IMR-90 (cell line): Measurements from ENCODE around the gene ARL2. TPM values are rescaled to one million over a fixed set of nuclear protein-coding genes. Genes with fewer than 3 reads are reported as not detected.

Experiments used
- ATAC-seq: fragments of 200-7000 bp; cut with Tn5 transposase; 2 replicates; pipeline ENCODE4 v1.9.1; 2020; ENCODE audit warnings: low read depth, mild to moderate bottlenecking, moderate library complexity
- BruUV-seq: library from RNA; stranded (reverse); fragments of 400-500 nt; replicated peaks from 2 replicates; lab custom pipeline; 2021; lab: Mats Ljungman, UMichigan
- CTCF ChIA-PET: fragments of 300-600 bp; formaldehyde crosslinking; extraction: SDS; loops from one replicate; lab custom pipeline; 2021; ENCODE audit warnings: antibody characterized with exemption; lab: Yijun Ruan, JAX
- POLR2A ChIA-PET: fragments of 300-600 bp; sonication (Branson Sonifier 250); formaldehyde crosslinking; loops from one replicate; lab custom pipeline; 2022; ENCODE audit warnings: antibody characterized with exemption; ENCODE audit not compliant: unreplicated experiment; lab: Charles Lee
- DNase-seq: peaks from one replicate; pipeline ENCODE4 v3.0.0; 2013
- H2AFZ ChIP-seq: replicated peaks from 2 replicates; pipeline ENCODE3; 2013; ENCODE audit warnings: low read length, mild to moderate bottlenecking; ENCODE audit not compliant: poor library complexity
- H2AK5ac ChIP-seq: 2 replicates; pipeline ENCODE4 v1.6.1; 2013; ENCODE audit warnings: low read depth, low read length, inconsistent platforms
- H2AK9ac ChIP-seq: replicated peaks from 2 replicates; pipeline ENCODE3; 2013; ENCODE audit warnings: mild to moderate bottlenecking, low read depth, low read length, moderate library complexity; ENCODE audit not compliant: poor library complexity
- H2BK120ac ChIP-seq: 2 replicates; pipeline ENCODE4 v1.6.1; 2013; ENCODE audit warnings: low read depth, low read length, inconsistent platforms
- H2BK15ac ChIP-seq: 3 replicates; pipeline ENCODE4 v1.6.1; 2013; ENCODE audit warnings: low read depth, low read length, inconsistent platforms
- H2BK20ac ChIP-seq: 2 replicates; pipeline ENCODE4 v1.6.1; 2013; ENCODE audit warnings: low read depth, mild to moderate bottlenecking, inconsistent platforms, low read length, moderate library complexity
- H2BK5ac ChIP-seq: 2 replicates; pipeline ENCODE4 v1.6.1; 2013; ENCODE audit warnings: mild to moderate bottlenecking, low read depth, low read length, inconsistent platforms; ENCODE audit not compliant: poor library complexity, severe bottlenecking
- H3K14ac ChIP-seq: replicated peaks from 2 replicates; pipeline ENCODE4 v1.6.1; 2013; ENCODE audit warnings: low read depth, low read length, inconsistent platforms
- H3K18ac ChIP-seq: 2 replicates; pipeline ENCODE4 v1.6.1; 2013; ENCODE audit warnings: low read depth, low read length, control low read depth
- H3K23ac ChIP-seq: 2 replicates; pipeline ENCODE4 v1.6.1; 2013; ENCODE audit warnings: low read depth, low read length, inconsistent platforms
- H3K27ac ChIP-seq: 2 replicates; pipeline ENCODE4 v1.5.1; 2013; ENCODE audit warnings: mild to moderate bottlenecking, control low read depth, low read length; ENCODE audit not compliant: insufficient read depth
- H3K27me3 ChIP-seq: 2 replicates; pipeline ENCODE4 v1.6.1; 2013; ENCODE audit warnings: low read length; ENCODE audit not compliant: control insufficient read depth, insufficient read depth
- H3K36me3 ChIP-seq: 2 replicates; pipeline ENCODE4 v1.6.1; 2013; ENCODE audit warnings: low read length, mixed read lengths; ENCODE audit not compliant: control insufficient read depth, insufficient read depth
- H3K4ac ChIP-seq: 2 replicates; pipeline ENCODE4 v1.6.1; 2013; ENCODE audit warnings: low read depth, low read length, inconsistent platforms
- H3K4me1 ChIP-seq: 2 replicates; pipeline ENCODE4 v1.6.1; 2013; ENCODE audit warnings: low read length, mixed read lengths; ENCODE audit not compliant: control insufficient read depth, insufficient read depth
- H3K4me2 ChIP-seq: 2 replicates; pipeline ENCODE4 v1.6.1; 2013; ENCODE audit warnings: low read depth, mild to moderate bottlenecking, control low read depth, low read length, moderate library complexity
- H3K4me3 ChIP-seq: 2 replicates; pipeline ENCODE4 v1.5.1; 2013; ENCODE audit warnings: low read depth, mild to moderate bottlenecking, control low read depth, low read length, moderate library complexity; ENCODE audit not compliant: insufficient read depth
- H3K56ac ChIP-seq: 2 replicates; pipeline ENCODE4 v1.6.1; 2013; ENCODE audit warnings: low read length, inconsistent platforms; ENCODE audit not compliant: insufficient read depth; ENCODE audit errors: extremely low read depth
- H3K79me1 ChIP-seq, 2 experiments: 2 replicates each; pipeline ENCODE4 v1.6.1; 2013; ENCODE audit warnings: low read length in 2 of 2, inconsistent platforms in 1 of 2, low read depth in 1 of 2
- H3K9ac ChIP-seq: 2 replicates; pipeline ENCODE4 v1.6.1; 2013; ENCODE audit warnings: low read depth, low read length, control low read depth
- H3K9me1 ChIP-seq: 2 replicates; pipeline ENCODE4 v1.6.1; 2013; ENCODE audit warnings: low read length, inconsistent platforms; ENCODE audit not compliant: insufficient read depth
- H3K9me3 ChIP-seq: 2 replicates; pipeline ENCODE4 v1.6.1; 2013; ENCODE audit warnings: low read length; ENCODE audit not compliant: control insufficient read depth, insufficient read depth
- H4K20me1 ChIP-seq: 2 replicates; pipeline ENCODE4 v1.6.1; 2013; ENCODE audit warnings: low read length, inconsistent platforms; ENCODE audit not compliant: insufficient read depth
- H4K5ac ChIP-seq: 2 replicates; pipeline ENCODE4 v1.6.1; 2013; ENCODE audit warnings: mild to moderate bottlenecking, low read depth, low read length, control low read depth
- H4K8ac ChIP-seq, 2 experiments: 2 replicates each; pipeline ENCODE4 v1.6.1; 2013; ENCODE audit warnings: low read depth in 2 of 2, low read length in 2 of 2, control low read depth in 1 of 2, inconsistent platforms in 1 of 2
- H4K91ac ChIP-seq: 2 replicates; pipeline ENCODE4 v1.6.1; 2013; ENCODE audit warnings: low read depth, low read length, inconsistent platforms; ENCODE audit not compliant: insufficient read depth
- CEBPB ChIP-seq: IDR thresholded peaks from 2 replicates; pipeline ENCODE4 v1.6.1; 2012; ENCODE audit warnings: low read depth, low read length, improper control_type of control experiment
- CHD1 ChIP-seq: IDR thresholded peaks from 2 replicates; pipeline ENCODE4 v1.6.1; 2012; ENCODE audit warnings: low read depth, low read length, improper control_type of control experiment
- FOS ChIP-seq: fragments of 150-350 bp; IDR thresholded peaks from 2 replicates; pipeline ENCODE4 v1.6.1; 2016; ENCODE audit warnings: low read depth, low read length
- MAFK ChIP-seq: IDR thresholded peaks from 2 replicates; pipeline ENCODE4 v1.6.1; 2012; ENCODE audit warnings: low read depth, low read length, improper control_type of control experiment
- MXI1 ChIP-seq: IDR thresholded peaks from 2 replicates; pipeline ENCODE4 v1.6.1; 2012; ENCODE audit warnings: low read depth, mild to moderate bottlenecking, low read length, moderate library complexity, borderline replicate concordance
- RCOR1 ChIP-seq: IDR thresholded peaks from 2 replicates; pipeline ENCODE4 v1.6.1; 2012; ENCODE audit warnings: mild to moderate bottlenecking, low read length, improper control_type of control experiment; ENCODE audit not compliant: insufficient replicate concordance
- WGBS, 2 experiments: methylation state at CpG; one replicate each; pipeline versions ENCODE4 v1.1.5 to v1.1.7; 2013; ENCODE audit warnings: missing lambda C conversion rate in 2 of 2; ENCODE audit not compliant: insufficient read length in 1 of 2; ENCODE audit errors: extremely low coverage in 2 of 2; 5-methylcytosine and 5-hydroxymethylcytosine counted together
- dilution Hi-C: fragments of 300-500 bp; cut with HindIII; formaldehyde crosslinking; loops from one replicate; pipeline ENCODE4 v1.14.3; 2018; ENCODE audit warnings: low sequenced_read_pairs; ENCODE audit not compliant: unreplicated experiment
- in situ Hi-C: fragments of 300-500 bp; cut with MboI; formaldehyde crosslinking; loops from 3 replicates; pipeline ENCODE4 v1.14.3; 2019; ENCODE audit warnings: low sequenced_read_pairs, inconsistent platforms, mixed read lengths
- intact Hi-C: fragments of 100-400 bp; cut with micrococcal nuclease; formaldehyde crosslinking; loops from 2 replicates; pipeline ENCODE4 v1.10.0; 2022
- polyA plus RNA-seq, 3 experiments: library from polyadenylated mRNA; depleted of rRNA; stranded (reverse); fragments of >200 nt; gene quantifications; 2 replicates each; pipeline ENCODE4 v1.2.3, GENCODE V29; 2012; ENCODE audit warnings: low replicate concordance in 1 of 3
- total RNA-seq: library from RNA; depleted of rRNA; stranded (reverse); fragments of >200 nt; gene quantifications from 2 replicates; pipeline ENCODE4 v1.2.3, GENCODE V29; 2012
- TF ChIP-seq, protein P1 (sequence below): fragments of 150-350 bp; IDR thresholded peaks from 2 replicates; pipeline ENCODE4 v1.6.1; 2016; ENCODE audit warnings: low read depth, mild to moderate bottlenecking, low read length, moderate library complexity, borderline replicate concordance
- TF ChIP-seq, protein P2 (sequence below): fragments of 150-350 bp; IDR thresholded peaks from 2 replicates; pipeline ENCODE4 v1.6.1; 2017; ENCODE audit warnings: mild to moderate bottlenecking, antibody characterized with exemption, low read length, low read depth
- TF ChIP-seq, protein P3 (sequence below): conservative IDR thresholded peaks from 2 replicates; pipeline ENCODE4 v1.5.1; 2012; ENCODE audit warnings: mild to moderate bottlenecking, low read depth, low read length, improper control_type of control experiment

Gene ARL2
- total and polyA plus RNA-seq, 2 of the 4 experiments (the other 2 are of a cell fraction) = 48.9 to 152 TPM

DNA sequence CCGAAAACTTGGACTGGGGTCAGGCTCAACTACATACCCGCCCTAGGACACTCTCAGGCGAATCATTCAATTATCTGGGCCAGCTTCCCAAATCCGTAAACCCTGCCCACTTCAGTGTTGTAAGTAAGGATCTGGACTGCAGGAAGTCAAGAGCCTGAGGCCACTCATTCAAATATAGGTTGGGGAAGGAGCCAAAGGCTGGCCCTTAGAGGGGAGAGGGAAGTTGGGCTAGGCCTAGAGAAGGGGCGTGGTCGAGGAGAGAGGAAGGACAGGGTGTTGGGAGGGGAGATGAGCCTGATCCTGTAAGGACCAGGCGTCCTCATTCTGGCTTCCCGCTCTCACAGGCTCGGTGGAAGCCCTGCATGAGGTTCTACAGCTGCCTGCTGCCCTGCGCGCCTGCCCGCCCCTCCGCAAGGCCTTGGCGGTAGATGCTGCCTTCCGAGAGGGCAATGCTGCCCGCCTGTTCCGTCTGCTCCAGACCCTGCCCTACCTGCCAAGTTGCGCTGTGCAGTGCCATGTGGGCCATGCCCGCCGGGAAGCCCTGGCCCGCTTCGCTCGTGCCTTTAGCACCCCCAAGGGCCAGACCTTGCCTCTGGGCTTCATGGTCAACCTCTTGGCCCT, 30.0 kb downstream of the ARL2 start:
- ATAC-seq (no peak), DNase-seq (peak; percentile 43)
- Histone ChIP-seq H3K79me1 (peaks cover 17 to 37% of the 10 kb centered on the region in 2 experiments), H3K9me3 (no peaks in the 10 kb centered on the region), H3K9ac (no peak overlapping the region), H3K14ac (no peak overlapping the region), H4K5ac (no peak overlapping the region), H2AK5ac (no peak overlapping the region), H2BK120ac (no peak overlapping the region), H3K36me3 (peaks cover 13% of the 10 kb centered on the region), H4K91ac (no peak overlapping the region), H2BK15ac (no peak overlapping the region), H3K4me3 (no peak overlapping the region), H2AK9ac (no peak overlapping the region), H2BK5ac (no peak overlapping the region), H4K20me1 (peaks cover 5% of the 10 kb centered on the region; the same call in 1 of the 2 replicates), H3K56ac (no peak overlapping the region), H2AFZ (no peak overlapping the region), H3K18ac (no peak overlapping the region), H4K8ac (no peak overlapping the region), H3K27ac (no peak overlapping the region), H3K4me1 (no peaks in the 10 kb centered on the region), H3K9me1 (peaks cover 13% of the 10 kb centered on the region; the same call in 1 of the 2 replicates), H3K4ac (no peak overlapping the region), H2BK20ac (no peak overlapping the region), H3K4me2 (no peak overlapping the region), H3K27me3 (no peaks in the 10 kb centered on the region), H3K23ac (no peak overlapping the region)
- intact Hi-C loops = no loop called here
- BruUV-seq = no TSS peak
- ChIA-PET CTCF (interaction anchor here (1.1 kb wide), 1 partner anchor 14 kb away, joined by 3 read pairs; no protein-coding TSS in a partner anchor), POLR2A (no interaction called here)
- TF ChIP-seq, protein P1, sequence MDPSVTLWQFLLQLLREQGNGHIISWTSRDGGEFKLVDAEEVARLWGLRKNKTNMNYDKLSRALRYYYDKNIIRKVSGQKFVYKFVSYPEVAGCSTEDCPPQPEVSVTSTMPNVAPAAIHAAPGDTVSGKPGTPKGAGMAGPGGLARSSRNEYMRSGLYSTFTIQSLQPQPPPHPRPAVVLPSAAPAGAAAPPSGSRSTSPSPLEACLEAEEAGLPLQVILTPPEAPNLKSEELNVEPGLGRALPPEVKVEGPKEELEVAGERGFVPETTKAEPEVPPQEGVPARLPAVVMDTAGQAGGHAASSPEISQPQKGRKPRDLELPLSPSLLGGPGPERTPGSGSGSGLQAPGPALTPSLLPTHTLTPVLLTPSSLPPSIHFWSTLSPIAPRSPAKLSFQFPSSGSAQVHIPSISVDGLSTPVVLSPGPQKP = no peak
- TF ChIP-seq RCOR1 (no peak), MAFK (no peak), MXI1 (no peak), FOS (no peak), CEBPB (no peak), CHD1 (no peak)
- TF ChIP-seq, protein P2, sequence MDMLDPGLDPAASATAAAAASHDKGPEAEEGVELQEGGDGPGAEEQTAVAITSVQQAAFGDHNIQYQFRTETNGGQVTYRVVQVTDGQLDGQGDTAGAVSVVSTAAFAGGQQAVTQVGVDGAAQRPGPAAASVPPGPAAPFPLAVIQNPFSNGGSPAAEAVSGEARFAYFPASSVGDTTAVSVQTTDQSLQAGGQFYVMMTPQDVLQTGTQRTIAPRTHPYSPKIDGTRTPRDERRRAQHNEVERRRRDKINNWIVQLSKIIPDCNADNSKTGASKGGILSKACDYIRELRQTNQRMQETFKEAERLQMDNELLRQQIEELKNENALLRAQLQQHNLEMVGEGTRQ = no peak
- TF ChIP-seq, protein P3, sequence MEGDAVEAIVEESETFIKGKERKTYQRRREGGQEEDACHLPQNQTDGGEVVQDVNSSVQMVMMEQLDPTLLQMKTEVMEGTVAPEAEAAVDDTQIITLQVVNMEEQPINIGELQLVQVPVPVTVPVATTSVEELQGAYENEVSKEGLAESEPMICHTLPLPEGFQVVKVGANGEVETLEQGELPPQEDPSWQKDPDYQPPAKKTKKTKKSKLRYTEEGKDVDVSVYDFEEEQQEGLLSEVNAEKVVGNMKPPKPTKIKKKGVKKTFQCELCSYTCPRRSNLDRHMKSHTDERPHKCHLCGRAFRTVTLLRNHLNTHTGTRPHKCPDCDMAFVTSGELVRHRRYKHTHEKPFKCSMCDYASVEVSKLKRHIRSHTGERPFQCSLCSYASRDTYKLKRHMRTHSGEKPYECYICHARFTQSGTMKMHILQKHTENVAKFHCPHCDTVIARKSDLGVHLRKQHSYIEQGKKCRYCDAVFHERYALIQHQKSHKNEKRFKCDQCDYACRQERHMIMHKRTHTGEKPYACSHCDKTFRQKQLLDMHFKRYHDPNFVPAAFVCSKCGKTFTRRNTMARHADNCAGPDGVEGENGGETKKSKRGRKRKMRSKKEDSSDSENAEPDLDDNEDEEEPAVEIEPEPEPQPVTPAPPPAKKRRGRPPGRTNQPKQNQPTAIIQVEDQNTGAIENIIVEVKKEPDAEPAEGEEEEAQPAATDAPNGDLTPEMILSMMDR = no peak
- in situ Hi-C loops = no loop called here
- dilution Hi-C loops = no loop called here
- 94% methylated on average over 14 of the region's 23 CpGs; no CpG with 5 or more reads in 1 of the 2 experiments for WGBS, 2 experiments
